GM19351 (cell line): ENCODE data around the gene NR0B1.

Experiments used
- ATAC-seq: cut with Tn5 transposase; IDR thresholded peaks from one replicate; pipeline ENCODE4 v1.9.1; 2021; ENCODE audit warnings: mild to moderate bottlenecking, moderate library complexity; ENCODE audit not compliant: unreplicated experiment

Gene NR0B1

DNA sequence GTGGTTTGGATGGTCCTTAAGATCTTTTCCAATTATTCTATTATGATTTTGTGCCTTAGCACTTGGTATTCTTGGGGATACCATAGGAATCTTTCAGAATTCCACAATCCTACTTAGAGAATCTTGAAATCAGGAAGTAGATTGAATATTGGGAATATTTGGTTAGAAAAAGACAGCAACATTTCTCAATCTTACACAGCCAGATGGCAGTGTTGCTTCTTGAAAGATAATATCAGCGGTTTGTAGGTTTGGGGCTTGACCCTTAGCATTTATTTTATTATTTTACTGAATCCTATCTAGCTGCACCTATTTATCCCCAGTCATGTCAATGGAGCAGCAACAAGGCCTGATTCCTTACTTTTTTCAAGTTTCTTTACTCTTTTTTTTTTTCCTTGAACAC, 33.7 kb downstream of the NR0B1 start:
- ATAC-seq = no peak

DNA sequence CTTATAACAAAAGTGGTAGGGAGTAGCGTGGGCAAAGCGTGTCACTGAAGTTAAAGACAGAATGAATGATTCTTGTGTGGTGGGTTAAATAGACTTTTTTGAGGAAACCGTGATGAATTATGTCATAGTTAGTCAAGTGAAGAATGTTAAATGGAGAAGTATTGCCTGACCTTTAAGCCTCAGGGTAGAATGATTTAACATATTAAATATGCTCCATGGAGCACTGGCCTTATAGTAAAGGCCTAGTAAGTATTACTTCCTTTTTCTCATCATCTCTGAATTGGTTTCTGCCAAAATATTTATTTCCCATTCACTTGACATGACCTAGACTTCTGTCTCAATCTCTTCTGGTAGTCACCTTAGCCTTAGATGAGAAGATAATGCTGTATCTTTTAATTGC, 38.6 kb downstream of the NR0B1 start:
- ATAC-seq = no peak

GRCh38 chrX:30262763-30263162, 46.4 kb downstream of the NR0B1 start:
- no peak for ATAC-seq

GRCh38 chrX:30261012-30261411, 48.2 kb downstream of the NR0B1 start:
- ATAC-seq = no peak

DNA sequence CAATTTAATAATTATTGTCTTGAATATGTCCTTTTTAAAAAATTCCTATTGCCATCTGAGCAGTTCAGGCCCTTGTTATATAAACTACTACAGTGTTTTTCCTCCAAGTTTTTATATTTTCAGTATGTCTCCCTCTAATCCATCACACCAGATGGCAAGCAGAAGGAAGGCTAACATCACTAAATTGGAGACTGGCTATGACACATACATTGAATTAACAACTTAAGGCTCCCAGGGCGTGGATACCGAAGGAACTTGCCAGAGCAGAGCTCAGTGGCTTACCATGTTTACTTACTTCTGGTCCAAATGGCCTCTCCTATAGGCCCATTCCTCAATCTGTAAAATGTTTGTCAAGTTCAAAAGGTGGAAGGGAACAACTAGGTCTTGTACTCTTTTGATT, 49.3 kb downstream of the NR0B1 start:
- ATAC-seq = no peak
